Measurements from ENCODE around the gene KLKB1.

KLKB1 gene

DNA sequence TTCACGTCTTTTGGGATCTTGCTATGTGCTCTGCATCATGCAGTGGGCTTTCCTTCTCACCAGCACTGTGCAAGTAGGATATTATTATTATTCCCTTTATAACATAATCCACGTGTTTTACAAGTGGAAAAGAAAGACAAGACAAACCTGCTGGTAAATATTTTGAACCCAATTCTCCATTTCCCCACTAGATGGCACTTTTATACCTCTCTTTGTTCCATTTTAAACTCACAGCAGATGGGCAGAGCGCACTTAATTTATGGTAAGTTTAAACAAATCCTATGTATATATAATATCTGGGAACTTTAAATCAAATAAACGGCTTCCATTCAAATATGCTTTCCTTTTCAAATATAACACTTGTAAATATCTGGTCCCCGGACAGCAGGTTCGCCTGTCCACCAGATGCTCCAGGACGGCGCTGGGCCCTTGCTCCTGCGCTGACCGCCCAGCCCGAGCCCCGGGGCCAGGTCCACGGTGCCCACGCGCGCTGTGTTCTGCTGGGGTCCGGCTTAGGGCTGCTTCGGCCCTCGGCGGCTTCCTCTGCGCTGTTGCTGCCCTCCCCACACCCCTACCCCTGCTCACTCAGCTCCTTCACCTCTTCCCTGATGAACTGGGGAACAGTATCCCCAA is 69.8 kb downstream of the KLKB1 start:
- Histone ChIP-seq H3K4me1 (ENCODE audit: insufficient read depth, poor library complexity, severe bottlenecking) (no peaks in the 10 kb centered on the region), H3K4me3 (ENCODE audit: severe bottlenecking) (no peak overlapping the region), H3K9me3 (ENCODE audit: severe bottlenecking) (peaks cover 2% of the 10 kb centered on the region), H3K27me3 (ENCODE audit: insufficient read depth, poor library complexity, severe bottlenecking) (no peaks in the 10 kb centered on the region), H3K36me3 (ENCODE audit: low read depth) (no peaks in the 10 kb centered on the region), H3K27ac (ENCODE audit: poor library complexity, severe bottlenecking) (no peak overlapping the region)
- TF ChIP-seq, protein P1, sequence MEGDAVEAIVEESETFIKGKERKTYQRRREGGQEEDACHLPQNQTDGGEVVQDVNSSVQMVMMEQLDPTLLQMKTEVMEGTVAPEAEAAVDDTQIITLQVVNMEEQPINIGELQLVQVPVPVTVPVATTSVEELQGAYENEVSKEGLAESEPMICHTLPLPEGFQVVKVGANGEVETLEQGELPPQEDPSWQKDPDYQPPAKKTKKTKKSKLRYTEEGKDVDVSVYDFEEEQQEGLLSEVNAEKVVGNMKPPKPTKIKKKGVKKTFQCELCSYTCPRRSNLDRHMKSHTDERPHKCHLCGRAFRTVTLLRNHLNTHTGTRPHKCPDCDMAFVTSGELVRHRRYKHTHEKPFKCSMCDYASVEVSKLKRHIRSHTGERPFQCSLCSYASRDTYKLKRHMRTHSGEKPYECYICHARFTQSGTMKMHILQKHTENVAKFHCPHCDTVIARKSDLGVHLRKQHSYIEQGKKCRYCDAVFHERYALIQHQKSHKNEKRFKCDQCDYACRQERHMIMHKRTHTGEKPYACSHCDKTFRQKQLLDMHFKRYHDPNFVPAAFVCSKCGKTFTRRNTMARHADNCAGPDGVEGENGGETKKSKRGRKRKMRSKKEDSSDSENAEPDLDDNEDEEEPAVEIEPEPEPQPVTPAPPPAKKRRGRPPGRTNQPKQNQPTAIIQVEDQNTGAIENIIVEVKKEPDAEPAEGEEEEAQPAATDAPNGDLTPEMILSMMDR (IDR thresholded peaks at IDR 0.05; ENCODE audit: poor library complexity, severe bottlenecking), result peak; percentile 80
- ATAC-seq (ENCODE audit: low read depth) (peak; percentile 41; the same call in 1 of the 3 replicates), DNase-seq (ENCODE audit: low spot score) (no peak)

DNA sequence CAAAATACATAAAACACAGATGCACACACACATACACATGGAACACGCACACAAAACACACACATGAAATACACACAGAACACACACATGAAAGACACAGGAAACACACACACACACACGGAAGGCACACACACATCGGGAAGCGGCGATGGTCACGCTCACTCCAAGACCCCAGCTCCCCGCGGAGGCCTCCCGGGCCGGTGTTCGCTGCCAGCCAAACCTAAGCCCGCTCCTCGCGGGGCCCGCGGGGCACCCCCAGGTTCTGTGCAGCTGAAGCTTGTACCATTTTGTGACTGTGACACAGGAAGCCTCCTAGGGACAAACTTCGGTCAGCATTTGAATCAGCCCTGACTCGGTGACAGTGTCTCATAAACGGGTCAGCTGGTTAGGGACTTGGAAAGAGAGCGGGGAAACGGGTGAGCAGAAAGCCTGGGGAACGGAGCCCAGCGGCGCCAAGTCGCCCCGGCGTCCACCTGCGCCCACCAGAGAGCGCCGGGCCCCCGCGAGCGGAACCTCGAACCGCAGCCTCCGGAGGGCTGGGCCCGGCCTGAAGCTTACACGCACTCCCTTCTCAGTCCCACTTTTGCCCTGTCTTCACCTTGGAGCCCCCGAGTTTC is 70.8 kb downstream of the KLKB1 start:
- ATAC-seq (ENCODE audit: low read depth), result no peak
- TF ChIP-seq, protein P1 (IDR thresholded peaks at IDR 0.05; ENCODE audit: poor library complexity, severe bottlenecking), result no peak
- no peaks in the 10 kb centered on the region for H3K27me3 ChIP-seq (ENCODE audit: insufficient read depth, poor library complexity, severe bottlenecking)
- no peak overlapping the region for H3K4me3 ChIP-seq (ENCODE audit: severe bottlenecking)
- no peaks in the 10 kb centered on the region for H3K36me3 ChIP-seq (ENCODE audit: low read depth)
- H3K4me1 ChIP-seq (ENCODE audit: insufficient read depth, poor library complexity, severe bottlenecking), result no peaks in the 10 kb centered on the region
- H3K27ac ChIP-seq (ENCODE audit: poor library complexity, severe bottlenecking), result no peak overlapping the region
- peaks cover 2% of the 10 kb centered on the region for H3K9me3 ChIP-seq (ENCODE audit: severe bottlenecking)
- DNase-seq (ENCODE audit: low spot score), result no peak

DNA sequence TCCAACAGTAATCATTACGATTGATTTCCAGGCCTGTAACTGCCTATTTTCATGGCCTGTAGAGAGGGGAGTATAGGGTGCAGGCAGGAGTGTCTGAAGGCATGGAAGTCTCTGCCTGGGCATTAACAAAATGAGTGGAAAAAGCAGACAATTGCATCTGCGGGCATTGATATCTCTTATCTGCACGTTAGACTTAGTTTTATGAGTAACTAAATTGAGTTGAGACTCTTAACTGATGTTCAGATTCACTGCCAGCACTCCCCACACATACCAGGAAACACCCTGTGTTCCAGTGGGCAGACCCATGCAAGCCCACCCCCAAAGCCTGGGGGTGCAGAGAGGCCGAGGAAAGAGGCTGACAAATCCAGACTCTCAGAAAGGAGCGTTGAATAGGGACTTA is 72.0 kb downstream of the KLKB1 start:
- TF ChIP-seq, protein P1 (IDR thresholded peaks at IDR 0.05; ENCODE audit: poor library complexity, severe bottlenecking), result no peak
- Histone ChIP-seq H3K36me3 (ENCODE audit: low read depth) (no peaks in the 10 kb centered on the region), H3K27me3 (ENCODE audit: insufficient read depth, poor library complexity, severe bottlenecking) (no peaks in the 10 kb centered on the region), H3K4me3 (ENCODE audit: severe bottlenecking) (no peak overlapping the region), H3K4me1 (ENCODE audit: insufficient read depth, poor library complexity, severe bottlenecking) (no peaks in the 10 kb centered on the region), H3K9me3 (ENCODE audit: severe bottlenecking) (peaks cover 1% of the 10 kb centered on the region), H3K27ac (ENCODE audit: poor library complexity, severe bottlenecking) (no peak overlapping the region)
- DNase-seq (ENCODE audit: low spot score) (no peak), ATAC-seq (ENCODE audit: low read depth) (no peak)

DNA sequence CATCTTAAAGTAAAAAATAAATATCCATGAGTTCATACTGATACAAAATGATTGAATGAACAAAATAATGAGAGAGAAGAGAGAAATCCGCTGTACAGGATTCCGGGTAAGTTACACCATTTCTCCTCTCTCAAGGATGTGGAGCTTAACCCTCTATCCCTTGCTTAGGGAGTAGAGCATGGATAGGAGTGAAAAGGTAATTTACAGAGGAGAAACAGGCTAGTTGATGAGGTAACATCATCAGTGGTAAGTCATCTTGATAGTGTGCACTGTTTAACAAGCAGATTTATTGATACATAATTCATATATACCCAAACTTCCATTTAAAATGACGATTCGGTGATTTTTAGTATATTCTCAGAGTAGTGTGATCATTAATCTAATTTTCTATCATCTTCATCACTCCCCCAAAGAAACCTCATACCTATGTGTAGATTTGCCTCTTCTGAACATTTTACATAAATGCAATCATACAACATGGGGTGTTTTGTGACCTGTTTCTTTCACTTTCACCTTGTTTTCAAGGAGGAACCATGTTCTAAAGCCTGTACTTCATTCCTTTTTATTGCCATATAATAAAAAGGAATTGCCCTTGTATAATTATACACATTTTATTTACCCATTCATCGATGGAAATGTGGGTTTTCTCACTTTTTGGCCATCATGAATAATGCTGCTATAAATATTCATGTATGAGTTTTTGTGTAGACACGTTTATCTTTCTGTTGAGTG is 73.5 kb downstream of the KLKB1 start:
- Histone ChIP-seq H3K36me3 (ENCODE audit: low read depth) (no peaks in the 10 kb centered on the region), H3K4me3 (ENCODE audit: severe bottlenecking) (no peak overlapping the region), H3K27me3 (ENCODE audit: insufficient read depth, poor library complexity, severe bottlenecking) (no peaks in the 10 kb centered on the region), H3K27ac (ENCODE audit: poor library complexity, severe bottlenecking) (no peak overlapping the region), H3K4me1 (ENCODE audit: insufficient read depth, poor library complexity, severe bottlenecking) (no peaks in the 10 kb centered on the region), H3K9me3 (ENCODE audit: severe bottlenecking) (no peaks in the 10 kb centered on the region)
- TF ChIP-seq, protein P1 (IDR thresholded peaks at IDR 0.05; ENCODE audit: poor library complexity, severe bottlenecking), result no peak
- DNase-seq (ENCODE audit: low spot score) (no peak), ATAC-seq (ENCODE audit: low read depth) (no peak)
